C1 segment of cervical spinal cord (tissue), 14 donors: ENCODE results near the gene STAG1.
"Not testable (repeated sequence)": the region's sequence is repeated elsewhere in the genome, so short reads cannot be mapped to it uniquely, and the experiment has no call there.

Source experiments
- DNase-seq, 14 donors: peaks; one replicate each; lab custom pipeline; 2025; lab: John Stamatoyannopoulos, UW

Gene STAG1

GRCh38 chr3:136651581-136651980 lies 100.6 kb downstream of the STAG1 start:
- no peak for DNase-seq

DNA sequence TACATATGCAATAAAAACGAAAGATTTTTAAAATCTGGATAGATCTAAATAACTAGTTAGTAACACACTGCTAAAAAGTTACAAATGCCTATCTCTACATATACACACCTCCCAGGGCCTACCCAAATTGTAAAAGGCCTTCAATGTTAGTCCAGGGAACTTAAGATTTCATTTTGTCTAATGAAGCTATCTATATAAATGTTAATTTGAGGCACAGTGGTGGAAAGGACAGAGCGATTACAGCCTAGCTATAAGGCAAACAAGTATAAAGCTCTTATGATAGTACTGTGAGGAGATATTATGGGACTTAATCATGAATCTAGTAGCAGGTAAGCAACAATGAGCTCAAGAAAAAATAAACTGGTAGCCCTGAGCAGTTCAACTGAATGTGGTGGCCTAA lies 101.7 kb downstream of the STAG1 start:
- DNase-seq: no peak

- DNase-seq: no peak
Observed at GRCh38 chr3:136645915-136646314, 106.3 kb downstream of the STAG1 start.

- DNase-seq: no peak
Observed at GRCh38 chr3:136644212-136644611, 108.0 kb downstream of the STAG1 start.

DNA sequence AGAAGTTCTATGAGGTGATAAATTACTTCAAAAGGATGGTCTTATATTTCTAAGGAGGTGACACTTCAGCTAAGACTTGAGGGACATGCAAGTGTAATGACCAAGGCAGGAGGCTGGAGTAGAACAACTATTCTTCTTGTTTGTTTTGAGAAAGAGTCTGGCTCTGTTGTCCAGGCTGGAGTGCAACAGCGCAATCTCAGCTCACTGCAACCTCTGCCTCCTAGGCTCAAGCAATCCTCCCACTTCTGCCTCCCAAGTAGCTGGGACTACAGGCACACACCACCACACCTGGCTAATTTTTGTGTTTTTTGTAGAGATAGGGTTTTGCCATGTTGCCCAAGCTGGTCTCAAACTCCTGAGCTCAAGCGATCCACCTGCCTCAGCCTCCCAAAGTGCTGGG lies 108.8 kb downstream of the STAG1 start:
- DNase-seq: not testable (repeated sequence)

- DNase-seq: no peak
Observed at GRCh38 chr3:136642711-136643110, 109.5 kb downstream of the STAG1 start.

GRCh38 chr3:136639069-136639468 lies 113.1 kb downstream of the STAG1 start:
- no peak for DNase-seq

- DNase-seq: no peak
Observed at GRCh38 chr3:136637176-136637575, 115.0 kb downstream of the STAG1 start.

DNA sequence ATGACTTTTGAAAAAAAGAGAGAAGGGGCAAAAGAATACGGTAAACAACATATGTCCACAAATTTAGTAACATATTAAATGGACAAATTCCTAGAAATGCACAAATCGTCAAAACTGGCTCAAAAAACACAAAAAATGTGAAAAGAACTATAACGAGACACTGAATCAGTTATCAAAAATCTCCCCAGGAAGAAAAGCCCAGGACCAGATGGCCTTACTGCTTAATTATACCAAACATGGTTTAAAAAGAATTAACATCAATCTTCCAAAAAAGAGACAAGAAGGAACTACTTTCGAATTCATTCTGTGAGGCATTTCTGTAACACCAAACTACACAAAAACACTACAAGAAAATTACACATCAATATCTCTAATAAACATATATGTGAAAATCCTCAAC lies 117.4 kb downstream of the STAG1 start:
- peak in 1 of 14 donors; percentile 24 for DNase-seq

GRCh38 chr3:136632625-136633081 lies 119.5 kb downstream of the STAG1 start:
- no peak for DNase-seq

- DNase-seq: no peak
Observed at GRCh38 chr3:136631424-136631823, 120.8 kb downstream of the STAG1 start.

- no peak for DNase-seq
Observed at GRCh38 chr3:136630915-136631314, 121.3 kb downstream of the STAG1 start.

GRCh38 chr3:136626493-136626892 lies 125.7 kb downstream of the STAG1 start:
- no peak for DNase-seq

DNA sequence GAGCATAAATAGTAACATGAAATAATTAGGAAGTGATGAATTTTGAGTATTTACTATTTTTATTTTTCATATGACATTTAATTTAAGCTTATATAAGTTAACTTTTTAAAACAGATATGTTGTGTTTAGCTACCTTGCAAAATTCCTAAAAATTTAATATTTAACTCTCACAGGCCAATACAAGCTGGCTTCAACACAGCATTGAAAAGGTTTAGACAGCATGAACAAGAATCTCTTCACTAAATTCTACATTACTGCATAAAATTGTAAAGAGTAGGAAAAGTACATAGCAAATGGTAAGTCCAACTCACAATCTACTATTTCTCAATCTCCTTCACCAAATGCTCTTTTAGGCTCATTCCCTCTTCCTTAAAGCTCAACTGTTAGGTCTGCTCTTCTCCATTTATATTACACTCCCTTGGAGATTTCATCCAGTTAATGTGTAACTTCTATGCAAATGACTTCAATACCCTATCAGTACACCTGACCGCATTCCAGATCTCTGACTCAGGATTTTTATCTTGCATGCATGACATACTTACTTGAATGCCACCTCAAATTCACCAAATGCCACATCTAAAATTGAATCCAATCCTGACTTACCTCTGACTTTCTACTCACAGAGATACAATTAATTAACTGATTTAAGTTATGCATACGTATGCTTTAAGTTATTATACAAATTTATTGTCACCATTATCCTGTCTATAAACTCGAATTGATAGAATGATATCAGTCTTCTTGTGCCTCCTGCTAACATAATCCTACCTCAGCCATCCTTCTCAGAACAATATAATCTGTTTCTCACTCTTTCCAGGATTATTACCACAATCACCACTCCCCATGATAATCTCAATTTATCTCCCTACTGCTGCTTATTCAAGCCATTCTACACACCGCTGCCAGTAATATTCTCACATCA lies 127.0 kb downstream of the STAG1 start:
- no peak for DNase-seq

DNA sequence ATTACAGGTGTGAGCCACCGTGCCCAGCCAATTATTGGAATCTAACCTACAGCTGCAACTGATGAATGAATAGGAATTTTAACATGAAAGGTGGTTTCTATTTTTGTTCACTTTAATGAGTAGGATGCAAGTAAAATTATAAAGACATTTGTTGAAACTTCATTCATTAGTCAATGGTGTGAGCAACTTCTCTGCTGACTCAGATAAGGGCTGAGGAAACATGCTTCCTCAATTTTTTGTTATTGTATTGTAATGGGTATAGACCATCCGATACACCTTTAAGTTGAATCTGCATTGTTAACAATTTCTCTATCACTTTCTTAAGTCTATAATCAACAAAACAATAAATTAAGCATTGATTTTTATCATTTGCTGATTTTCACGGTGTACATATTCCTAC lies 127.8 kb downstream of the STAG1 start:
- no peak for DNase-seq

DNA sequence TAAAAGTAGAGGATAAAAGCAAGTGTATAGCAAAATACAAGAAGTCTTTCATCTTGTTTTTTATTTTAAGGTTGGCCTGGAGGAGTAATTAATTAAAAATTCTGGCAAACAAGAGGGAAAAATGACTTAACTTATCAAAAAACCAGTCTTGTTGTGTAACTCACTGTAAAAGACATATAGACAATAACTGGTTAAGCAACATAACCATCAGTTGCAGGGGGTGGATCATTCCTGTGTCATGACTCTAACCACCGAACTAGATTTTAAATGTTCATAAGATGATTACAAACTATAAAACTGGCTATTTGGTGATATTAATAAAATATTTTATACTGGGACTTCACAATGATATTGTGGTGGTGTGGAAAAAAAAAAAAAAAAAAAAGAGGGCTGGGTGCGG lies 130.6 kb downstream of the STAG1 start:
- DNase-seq: no peak

GRCh38 chr3:136620436-136620835 lies 131.7 kb downstream of the STAG1 start:
- DNase-seq: no peak

- not testable (repeated sequence) for DNase-seq
Observed at GRCh38 chr3:136617969-136618525, 134.1 kb downstream of the STAG1 start.

GRCh38 chr3:136617198-136617597 lies 135.0 kb downstream of the STAG1 start:
- DNase-seq: no peak

DNA sequence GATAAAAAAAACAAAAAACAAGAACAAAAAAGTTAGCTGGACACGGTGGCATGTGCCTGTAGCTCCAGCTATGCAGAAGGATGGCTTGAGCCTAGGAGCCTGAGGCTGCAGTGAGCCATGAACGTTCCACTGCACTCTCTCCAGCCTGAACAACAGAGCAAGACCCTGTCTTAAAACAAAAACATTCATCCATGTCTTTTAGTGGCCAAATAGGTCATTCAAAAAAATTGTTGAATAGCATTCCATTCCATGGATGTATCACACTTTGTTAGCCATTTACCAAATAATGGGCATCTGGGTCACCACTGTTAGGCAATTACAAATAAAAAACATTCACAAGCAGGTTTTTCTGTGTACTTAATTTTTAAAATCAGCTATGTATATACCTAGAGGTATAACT lies 139.7 kb downstream of the STAG1 start:
- no peak for DNase-seq

GRCh38 chr3:136606990-136607389 lies 145.2 kb downstream of the STAG1 start:
- DNase-seq: no peak

DNA sequence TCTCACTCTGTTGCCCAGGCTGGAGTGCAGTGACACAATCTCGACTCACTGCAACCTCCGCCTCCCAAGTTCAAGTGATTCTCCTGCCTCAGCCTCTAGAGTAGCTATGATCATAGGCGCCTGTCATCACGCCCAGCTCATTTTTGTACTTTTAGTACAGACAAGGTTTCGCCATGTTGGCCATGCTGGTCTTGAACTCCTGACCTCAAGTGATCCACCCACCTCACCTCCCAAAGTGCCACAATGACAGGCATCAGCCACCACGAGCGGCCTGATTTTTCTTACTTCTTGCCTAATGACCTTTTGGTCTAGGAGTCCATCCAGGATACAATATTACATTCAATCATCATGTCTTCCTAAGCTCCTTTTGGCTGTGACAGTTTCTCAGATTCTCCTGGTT lies 146.0 kb downstream of the STAG1 start:
- DNase-seq: not testable (repeated sequence)

- DNase-seq: no peak
Observed at GRCh38 chr3:136604961-136605360, 147.2 kb downstream of the STAG1 start.
